ENCODE measurements around the gene ST7.

DNA sequence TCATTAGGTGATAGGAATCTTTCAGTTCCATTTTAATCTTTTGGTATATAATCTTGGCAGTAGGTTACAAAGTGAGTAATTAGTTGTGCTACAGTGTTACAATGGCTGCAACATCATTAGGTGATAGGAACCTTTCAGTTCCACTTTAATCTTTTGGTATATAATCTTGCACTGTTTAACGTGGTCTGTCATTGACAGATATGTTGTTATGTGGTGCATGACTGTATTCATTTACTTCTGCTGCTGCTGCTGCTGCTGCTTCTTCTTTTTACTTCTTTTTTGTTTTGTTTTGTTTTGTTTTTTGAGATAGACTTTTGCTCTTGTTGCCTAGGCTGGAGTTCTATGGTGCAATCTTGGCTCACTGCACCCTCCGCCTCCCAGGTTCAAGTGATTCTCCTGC, 28.6 kb downstream of the ST7 start:
- TF ChIP-seq, protein P1, sequence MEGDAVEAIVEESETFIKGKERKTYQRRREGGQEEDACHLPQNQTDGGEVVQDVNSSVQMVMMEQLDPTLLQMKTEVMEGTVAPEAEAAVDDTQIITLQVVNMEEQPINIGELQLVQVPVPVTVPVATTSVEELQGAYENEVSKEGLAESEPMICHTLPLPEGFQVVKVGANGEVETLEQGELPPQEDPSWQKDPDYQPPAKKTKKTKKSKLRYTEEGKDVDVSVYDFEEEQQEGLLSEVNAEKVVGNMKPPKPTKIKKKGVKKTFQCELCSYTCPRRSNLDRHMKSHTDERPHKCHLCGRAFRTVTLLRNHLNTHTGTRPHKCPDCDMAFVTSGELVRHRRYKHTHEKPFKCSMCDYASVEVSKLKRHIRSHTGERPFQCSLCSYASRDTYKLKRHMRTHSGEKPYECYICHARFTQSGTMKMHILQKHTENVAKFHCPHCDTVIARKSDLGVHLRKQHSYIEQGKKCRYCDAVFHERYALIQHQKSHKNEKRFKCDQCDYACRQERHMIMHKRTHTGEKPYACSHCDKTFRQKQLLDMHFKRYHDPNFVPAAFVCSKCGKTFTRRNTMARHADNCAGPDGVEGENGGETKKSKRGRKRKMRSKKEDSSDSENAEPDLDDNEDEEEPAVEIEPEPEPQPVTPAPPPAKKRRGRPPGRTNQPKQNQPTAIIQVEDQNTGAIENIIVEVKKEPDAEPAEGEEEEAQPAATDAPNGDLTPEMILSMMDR (IDR thresholded peaks at IDR 0.05; ENCODE audit: extremely low read depth in 1 of 2, insufficient read depth in 1 of 2, low read depth in 1 of 2, low read length in 2 of 2) = no peak
- TF ChIP-seq, protein P2, sequence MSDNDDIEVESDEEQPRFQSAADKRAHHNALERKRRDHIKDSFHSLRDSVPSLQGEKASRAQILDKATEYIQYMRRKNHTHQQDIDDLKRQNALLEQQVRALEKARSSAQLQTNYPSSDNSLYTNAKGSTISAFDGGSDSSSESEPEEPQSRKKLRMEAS (IDR thresholded peaks at IDR 0.05; ENCODE audit: insufficient read depth, insufficient read length) = no peak
- TF ChIP-seq EZH2 (IDR thresholded peaks at IDR 0.05; ENCODE audit: borderline replicate concordance, low read depth, low read length, severe bottlenecking) (no peak), POLR2AphosphoS5 (IDR thresholded peaks at IDR 0.05; ENCODE audit: insufficient read depth, low read depth, low read length) (no peak), POLR2A (IDR thresholded peaks at IDR 0.05; ENCODE audit: low read depth, low read length) (no peak), JUN (IDR thresholded peaks at IDR 0.05; ENCODE audit: borderline replicate concordance, insufficient read depth, insufficient read length, low read depth) (no peak), FOS (IDR thresholded peaks at IDR 0.05; ENCODE audit: borderline replicate concordance, insufficient read depth, low read length) (no peak)

Data from endothelial cell of umbilical vein (primary cell).